ENCODE data around the gene RCBTB2. TPM values are rescaled to one million over a fixed set of nuclear protein-coding genes. Genes with fewer than 3 reads are reported as not detected.

RCBTB2 gene
- total RNA-seq, 1 experiment from 2014 or later: 11.7 TPM

DNA sequence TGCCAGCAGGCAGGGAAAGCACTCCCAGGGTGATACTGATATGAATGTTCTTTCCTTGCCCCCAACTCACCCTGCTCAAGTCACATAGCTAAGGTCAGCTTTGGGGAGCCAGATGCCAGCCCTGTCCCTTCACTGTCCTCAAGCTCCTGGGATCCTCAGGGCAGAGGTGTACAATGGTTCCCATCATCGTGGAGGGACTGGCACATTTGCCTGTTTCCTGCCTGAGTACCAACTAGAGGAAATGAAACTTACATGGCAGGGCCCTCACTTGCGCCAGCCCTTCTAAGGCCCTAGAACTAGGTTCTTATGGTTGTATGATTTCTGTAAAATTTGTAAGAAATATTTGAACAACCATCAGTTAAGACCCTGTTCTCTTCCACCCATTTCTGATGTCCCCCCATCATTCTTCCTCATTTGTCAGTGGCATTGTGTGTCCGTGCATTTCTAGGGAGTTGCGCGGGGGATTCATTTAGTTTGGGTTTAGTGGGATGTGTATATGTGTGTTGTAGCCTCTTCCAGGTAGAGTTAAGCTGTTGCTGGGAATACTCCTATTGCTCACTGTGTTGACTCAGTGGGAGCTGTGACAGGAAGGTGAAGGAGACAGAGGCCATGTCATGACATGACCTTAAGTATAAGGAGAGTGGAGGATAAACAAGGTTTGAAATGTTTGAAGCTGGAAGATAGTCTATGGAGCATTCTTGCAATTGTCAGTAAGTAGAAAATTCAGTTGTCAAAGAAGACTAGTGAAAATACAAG, 41.3 kb upstream of the RCBTB2 start:
- Histone ChIP-seq H3K9ac (ENCODE audit: extremely low read depth, insufficient read length, low read length) (no peak overlapping the region), H3K14ac (ENCODE audit: insufficient read depth, low read length) (no peak overlapping the region), H2BK120ac (ENCODE audit: low read depth, low read length, poor library complexity, severe bottlenecking) (no peak overlapping the region), H4K20me1 (ENCODE audit: control insufficient read depth, insufficient read depth, insufficient read length) (no peaks in the 10 kb centered on the region), H2AK5ac (ENCODE audit: insufficient read length, low read length) (no peak overlapping the region), H3K56ac (ENCODE audit: insufficient read length, low read depth, low read length) (no peak overlapping the region), H3K79me2 (ENCODE audit: insufficient read depth, low read length) (no peaks in the 10 kb centered on the region), H3K18ac (ENCODE audit: insufficient read length, low read depth, low read length) (no peak overlapping the region), H3K79me1 (ENCODE audit: insufficient read depth, low read depth, low read length, poor library complexity, severe bottlenecking) (no peaks in the 10 kb centered on the region), H3T11ph (ENCODE audit: low read length) (no peak overlapping the region), H2BK15ac (ENCODE audit: low read depth, low read length) (no peak overlapping the region), H2BK12ac (ENCODE audit: insufficient read length, low read depth, low read length) (no peak overlapping the region), H3K4me1 (ENCODE audit: insufficient read depth, low read length) (no peaks in the 10 kb centered on the region), H2BK5ac (ENCODE audit: insufficient read length, low read length) (no peak overlapping the region), H3K4me2 (ENCODE audit: insufficient read depth, insufficient read length, low read length) (no peak overlapping the region), H4K8ac (replicated peaks; ENCODE audit: insufficient read length, low read depth, low read length) (no peak overlapping the region), H3K9me3 (ENCODE audit: control insufficient read depth, low read depth, low read length) (no peaks in the 10 kb centered on the region), H3K23me2 (ENCODE audit: insufficient read length, low read depth, low read length, poor library complexity, severe bottlenecking) (no peaks in the 10 kb centered on the region), H3K27me3 (ENCODE audit: insufficient read depth, low read length) (no peaks in the 10 kb centered on the region), H2BK20ac (ENCODE audit: low read depth, low read length, poor library complexity, severe bottlenecking) (no peak overlapping the region), H3K4ac (ENCODE audit: low read depth, low read length) (no peak overlapping the region), H3K27ac (ENCODE audit: insufficient read length, low read depth, low read length) (no peak overlapping the region), H4K5ac (ENCODE audit: insufficient read length, low read depth, low read length) (no peak overlapping the region), H2AFZ (ENCODE audit: low read length) (no peak overlapping the region), H3K23ac (ENCODE audit: insufficient read length, low read depth, low read length) (no peak overlapping the region), H4K91ac (ENCODE audit: insufficient read length, low read depth, low read length) (no peak overlapping the region)
- DNase-seq: no peak
- H3K4me1 Mint-ChIP-seq: peaks cover 0 to 1% of the 10 kb centered on the region in 2 experiments; a peak in 1 of 4 replicates
- no CpG with 5 or more reads among the region's 5 CpGs for WGBS (ENCODE audit: extremely low coverage, insufficient read length, low lambda C conversion rate)
- H3K36me3 Mint-ChIP-seq (ENCODE audit: insufficient read depth in 1 of 3, low read depth in 3 of 3): no peaks in the 10 kb centered on the region
- H3K27me3 Mint-ChIP-seq (ENCODE audit: low read depth): no peaks in the 10 kb centered on the region; the same call in 1 of the 2 replicates
- no peaks in the 10 kb centered on the region for H3K9me3 Mint-ChIP-seq
- H3K4me3 Mint-ChIP-seq: no peak overlapping the region
- TF ChIP-seq CTCF (conservative IDR thresholded peaks at IDR 0.05): no peak
- peak overlapping the region in 1 of 3 experiments; percentile 86; a peak in 2 of 7 replicates for H3K27ac Mint-ChIP-seq

Measured in H9 (cell line).